ENCODE results near the gene HSF2BP. TPM values are rescaled to one million over a fixed set of nuclear protein-coding genes. Genes with fewer than 3 reads are reported as not detected.
"Not testable (repeated sequence)": the region's sequence is repeated elsewhere in the genome, so short reads cannot be mapped to it uniquely, and the experiment has no call there.

Gene HSF2BP
- total RNA-seq, 1 experiment from 2014 or later: 1.5 TPM

DNA sequence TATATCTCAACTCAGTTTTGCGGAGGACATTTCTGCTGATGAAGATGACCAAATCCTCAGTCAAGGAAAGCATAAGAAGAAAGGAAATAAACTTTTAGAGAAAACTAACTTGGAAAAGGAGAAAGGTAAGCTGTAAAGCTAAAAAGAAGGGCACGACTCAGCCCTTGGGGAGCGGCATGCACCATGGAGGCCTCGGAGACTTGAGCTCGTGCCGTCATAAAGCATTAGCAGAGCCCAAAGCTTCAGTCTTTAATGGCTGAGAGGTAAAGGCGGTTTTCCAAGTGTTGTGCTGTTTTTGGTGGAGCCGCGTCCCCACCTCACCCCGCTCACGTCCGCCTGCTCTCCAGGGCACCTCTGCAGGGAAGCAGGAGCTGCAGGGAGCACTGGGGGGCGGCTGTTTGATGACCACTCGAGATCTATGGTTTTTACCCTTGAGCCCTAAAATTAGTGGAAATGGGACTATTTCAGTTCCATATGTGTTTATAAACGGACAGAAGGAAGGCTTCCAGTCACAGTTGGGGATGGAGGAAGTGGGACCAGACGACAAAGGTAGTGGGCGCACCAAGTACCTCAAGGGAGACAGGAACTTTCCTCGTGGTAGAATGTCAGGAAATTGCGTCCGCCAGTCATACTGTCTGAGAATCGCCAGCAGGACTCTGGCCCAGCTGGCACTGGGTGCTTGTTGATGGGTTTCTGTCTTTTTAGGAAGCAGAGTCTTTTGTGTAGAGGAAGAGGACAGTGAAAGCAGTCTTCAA, 27.7 kb upstream of the HSF2BP start:
- Mint-ChIP-seq H3K9me3 (ENCODE audit: low read depth, unreplicated experiment) (no peaks in the 10 kb centered on the region), H3K4me1 (ENCODE audit: low read depth, unreplicated experiment) (no peaks in the 10 kb centered on the region), H3K4me3 (ENCODE audit: low read depth, unreplicated experiment) (no peak overlapping the region), H3K36me3 (ENCODE audit: insufficient read depth, unreplicated experiment) (peaks cover 41% of the 10 kb centered on the region), H3K27ac (ENCODE audit: unreplicated experiment) (no peak overlapping the region), H3K27me3 (ENCODE audit: unreplicated experiment) (no peaks in the 10 kb centered on the region)
- no peak for DNase-seq
- intact Hi-C loops (cut with micrococcal nuclease; ENCODE audit: unreplicated experiment): no loop called here
- BruUV-seq (replicated peaks): no TSS peak
- TF ChIP-seq, protein P1, sequence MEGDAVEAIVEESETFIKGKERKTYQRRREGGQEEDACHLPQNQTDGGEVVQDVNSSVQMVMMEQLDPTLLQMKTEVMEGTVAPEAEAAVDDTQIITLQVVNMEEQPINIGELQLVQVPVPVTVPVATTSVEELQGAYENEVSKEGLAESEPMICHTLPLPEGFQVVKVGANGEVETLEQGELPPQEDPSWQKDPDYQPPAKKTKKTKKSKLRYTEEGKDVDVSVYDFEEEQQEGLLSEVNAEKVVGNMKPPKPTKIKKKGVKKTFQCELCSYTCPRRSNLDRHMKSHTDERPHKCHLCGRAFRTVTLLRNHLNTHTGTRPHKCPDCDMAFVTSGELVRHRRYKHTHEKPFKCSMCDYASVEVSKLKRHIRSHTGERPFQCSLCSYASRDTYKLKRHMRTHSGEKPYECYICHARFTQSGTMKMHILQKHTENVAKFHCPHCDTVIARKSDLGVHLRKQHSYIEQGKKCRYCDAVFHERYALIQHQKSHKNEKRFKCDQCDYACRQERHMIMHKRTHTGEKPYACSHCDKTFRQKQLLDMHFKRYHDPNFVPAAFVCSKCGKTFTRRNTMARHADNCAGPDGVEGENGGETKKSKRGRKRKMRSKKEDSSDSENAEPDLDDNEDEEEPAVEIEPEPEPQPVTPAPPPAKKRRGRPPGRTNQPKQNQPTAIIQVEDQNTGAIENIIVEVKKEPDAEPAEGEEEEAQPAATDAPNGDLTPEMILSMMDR (IDR thresholded peaks at IDR 0.05; ENCODE audit: unreplicated experiment): no peak
- CTCF ChIA-PET: no interaction called here

DNA sequence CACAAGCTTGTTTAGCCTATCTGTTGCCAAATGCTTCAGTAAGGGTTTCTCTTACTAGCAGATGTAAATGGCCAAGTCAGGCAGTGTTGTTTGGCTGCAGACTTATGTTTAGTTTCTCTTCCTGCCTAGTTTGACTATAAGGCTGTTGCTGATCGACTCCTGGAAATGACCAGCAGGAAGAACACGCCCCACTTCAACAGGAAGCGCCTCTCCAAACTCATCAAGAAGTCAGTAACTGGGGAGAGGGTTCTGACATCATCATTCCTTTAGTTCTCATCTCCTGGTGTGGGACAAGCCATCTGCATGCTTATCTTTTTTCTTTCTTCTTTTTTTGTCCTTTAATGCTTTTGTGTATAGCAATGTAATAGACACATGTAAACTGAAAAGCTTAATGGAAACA, 25.1 kb upstream of the HSF2BP start:
- intact Hi-C loops (cut with micrococcal nuclease; ENCODE audit: unreplicated experiment): no loop called here
- H3K27me3 Mint-ChIP-seq (ENCODE audit: unreplicated experiment): no peaks in the 10 kb centered on the region

GRCh38 chr21:43681650-43682049, 22.4 kb upstream of the HSF2BP start:
- intact Hi-C loops (cut with micrococcal nuclease; ENCODE audit: unreplicated experiment): no loop called here
- CTCF ChIA-PET: no interaction called here
- TF ChIP-seq, protein P1 (IDR thresholded peaks at IDR 0.05; ENCODE audit: unreplicated experiment): no peak
- Mint-ChIP-seq H3K27me3 (ENCODE audit: unreplicated experiment) (no peaks in the 10 kb centered on the region), H3K27ac (ENCODE audit: unreplicated experiment) (no peak overlapping the region), H3K9me3 (ENCODE audit: low read depth, unreplicated experiment) (no peaks in the 10 kb centered on the region), H3K4me3 (ENCODE audit: low read depth, unreplicated experiment) (no peak overlapping the region), H3K36me3 (ENCODE audit: insufficient read depth, unreplicated experiment) (peaks cover 38% of the 10 kb centered on the region), H3K4me1 (ENCODE audit: low read depth, unreplicated experiment) (no peaks in the 10 kb centered on the region)
- no TSS peak for BruUV-seq (replicated peaks)
- no peak for DNase-seq

More for the DNA sequence above, 25.1 kb upstream of the HSF2BP start:
- no peak overlapping the region for H3K27ac Mint-ChIP-seq (ENCODE audit: unreplicated experiment)
- no peak overlapping the region for H3K4me3 Mint-ChIP-seq (ENCODE audit: low read depth, unreplicated experiment)
- no peaks in the 10 kb centered on the region for H3K4me1 Mint-ChIP-seq (ENCODE audit: low read depth, unreplicated experiment)
- no TSS peak for BruUV-seq (replicated peaks)
- H3K9me3 Mint-ChIP-seq (ENCODE audit: low read depth, unreplicated experiment): no peaks in the 10 kb centered on the region
- no peak for DNase-seq
- TF ChIP-seq, protein P1 (IDR thresholded peaks at IDR 0.05; ENCODE audit: unreplicated experiment): no peak
- CTCF ChIA-PET: no interaction called here
- H3K36me3 Mint-ChIP-seq (ENCODE audit: insufficient read depth, unreplicated experiment): peaks cover 38% of the 10 kb centered on the region

GRCh38 chr21:43680421-43680820, 21.1 kb upstream of the HSF2BP start:
- CTCF ChIA-PET; intact Hi-C loops (cut with micrococcal nuclease; ENCODE audit: unreplicated experiment); H3K4me1 Mint-ChIP-seq (ENCODE audit: low read depth, unreplicated experiment); H3K27ac Mint-ChIP-seq (ENCODE audit: unreplicated experiment); DNase-seq; H3K9me3 Mint-ChIP-seq (ENCODE audit: low read depth, unreplicated experiment); H3K4me3 Mint-ChIP-seq (ENCODE audit: low read depth, unreplicated experiment); BruUV-seq (replicated peaks); H3K27me3 Mint-ChIP-seq (ENCODE audit: unreplicated experiment): not testable (repeated sequence)
- peaks cover 38% of the 10 kb centered on the region for H3K36me3 Mint-ChIP-seq (ENCODE audit: insufficient read depth, unreplicated experiment)

GRCh38 chr21:43679951-43680350, 20.7 kb upstream of the HSF2BP start:
- no TSS peak for BruUV-seq (replicated peaks)
- H3K9me3 Mint-ChIP-seq (ENCODE audit: low read depth, unreplicated experiment): no peaks in the 10 kb centered on the region
- CTCF ChIA-PET: no interaction called here
- H3K27ac Mint-ChIP-seq (ENCODE audit: unreplicated experiment): no peak overlapping the region
- intact Hi-C loops (cut with micrococcal nuclease; ENCODE audit: unreplicated experiment): no loop called here
- no peak overlapping the region for H3K4me3 Mint-ChIP-seq (ENCODE audit: low read depth, unreplicated experiment)
- DNase-seq: no peak
- TF ChIP-seq, protein P1 (IDR thresholded peaks at IDR 0.05; ENCODE audit: unreplicated experiment): no peak
- no peaks in the 10 kb centered on the region for H3K27me3 Mint-ChIP-seq (ENCODE audit: unreplicated experiment)
- H3K36me3 Mint-ChIP-seq (ENCODE audit: insufficient read depth, unreplicated experiment): peaks cover 38% of the 10 kb centered on the region
- no peaks in the 10 kb centered on the region for H3K4me1 Mint-ChIP-seq (ENCODE audit: low read depth, unreplicated experiment)

Data from Calu3 (cell line).